HepG2 (cell line): ENCODE measurements around the gene ZBTB8OS. TPM values are rescaled to one million over a fixed set of nuclear protein-coding genes. Genes with fewer than 3 reads are reported as not detected.

ENCODE experiments used
- ATAC-seq: fragments of 200-7000 bp; cut with Tn5 transposase; 3 replicates; pipeline ENCODE4 v1.9.1; 2020; ENCODE audit warnings: mild to moderate bottlenecking, moderate library complexity
- BruUV-seq: library from RNA; stranded (reverse); fragments of 400-500 nt; replicated peaks from 2 replicates; lab custom pipeline; 2021; lab: Mats Ljungman, UMichigan
- CTCF ChIA-PET: fragments of 300-600 bp; formaldehyde crosslinking; extraction: SDS; loops from one replicate; lab custom pipeline; 2021; ENCODE audit warnings: low total read pairs, inconsistent platforms, low intra/inter-chr PET ratio; lab: Yijun Ruan, JAX
- POLR2A ChIA-PET: fragments of 350-600 bp; sonication (Branson Sonifier 250); formaldehyde crosslinking; loops from one replicate; lab custom pipeline; 2020; ENCODE audit warnings: antibody characterized with exemption, inconsistent platforms; lab: Yijun Ruan, JAX
- DNase-seq: peaks from one replicate; pipeline ENCODE4 v3.0.0-alpha.2; 2015; ENCODE audit warnings: low spot score
- FAIRE-seq: peaks from 3 replicates; lab custom pipeline; 2011; peaks lifted over from hg19 to GRCh38; lab: Jason Lieb, UNC
- H2AFZ ChIP-seq: one replicate; pipeline ENCODE4 v1.6.1; 2011; ENCODE audit warnings: low read length, inconsistent platforms
- H3K27ac ChIP-seq: fragments of 300-600 bp; 3 replicates; pipeline ENCODE4 v1.8.0; 2011; ENCODE audit warnings: mixed run types, mild to moderate bottlenecking, mixed read lengths, low read length, inconsistent platforms; ENCODE audit not compliant: insufficient read depth; ENCODE audit errors: extremely low read length
- H3K27me3 ChIP-seq, 2 experiments: fragments of 200-600 bp in 1 of 2; 2 replicates in 1 of 2; 3 replicates in 1 of 2; pipeline versions ENCODE4 v1.6.0 to v1.8.0; 2011; ENCODE audit warnings: low read length in 2 of 2, mild to moderate bottlenecking in 2 of 2, moderate library complexity in 2 of 2, inconsistent platforms in 1 of 2; ENCODE audit not compliant: insufficient read depth in 2 of 2, control insufficient read depth in 1 of 2
- H3K36me3 ChIP-seq, 2 experiments: fragments of 200-600 bp in 1 of 2; replicated peaks in 1 of 2; 2 replicates in 1 of 2; 3 replicates in 1 of 2; pipeline versions ENCODE4 v1.5.1 to v1.8.0; 2011; ENCODE audit warnings: low read length in 2 of 2, inconsistent platforms in 1 of 2; ENCODE audit not compliant: insufficient read depth in 2 of 2, control insufficient read depth in 1 of 2
- H3K4me1 ChIP-seq: 2 replicates; pipeline ENCODE4 v1.5.1; 2012; ENCODE audit warnings: low read length, inconsistent platforms; ENCODE audit not compliant: insufficient read depth
- H3K4me2 ChIP-seq: 2 replicates; pipeline ENCODE4 v1.6.0; 2011; ENCODE audit warnings: low read depth, low read length, inconsistent platforms
- H3K4me3 ChIP-seq, 3 experiments: fragments of 200-600 bp in 1 of 3; sonication (generic), shearing (Covaris generic) in 1 of 3; replicated peaks in 1 of 3; 2 replicates each; pipeline ENCODE4 v1.5.1; 2011 to 2016; ENCODE audit warnings: low read length in 3 of 3, inconsistent platforms in 2 of 3, low read depth in 2 of 3, mild to moderate bottlenecking in 2 of 3, control low read depth in 1 of 3, mixed read lengths in 1 of 3; ENCODE audit not compliant: insufficient read depth in 1 of 3
- H3K79me2 ChIP-seq: one replicate; pipeline ENCODE4 v1.6.1; 2011; ENCODE audit warnings: low read length, inconsistent platforms; ENCODE audit not compliant: insufficient read depth
- H3K9ac ChIP-seq: 2 replicates; pipeline ENCODE4 v1.6.0; 2011; ENCODE audit warnings: mild to moderate bottlenecking, low read depth, low read length, inconsistent platforms; ENCODE audit not compliant: insufficient read depth
- H3K9me3 ChIP-seq: 2 replicates; pipeline ENCODE4 v1.5.1; 2012; ENCODE audit warnings: mild to moderate bottlenecking, low read length
- H4K20me1 ChIP-seq: 2 replicates; pipeline ENCODE4 v1.6.0; 2011; ENCODE audit warnings: inconsistent platforms, mild to moderate bottlenecking, low read length, moderate library complexity; ENCODE audit not compliant: insufficient read depth
- DNMT1 ChIP-seq: sonication (generic); formaldehyde crosslinking; IDR thresholded peaks from 2 replicates; pipeline ENCODE4 v1.5.1; 2020; ENCODE audit warnings: mild to moderate bottlenecking, missing genetic modification reagents
- GTF2F1 ChIP-seq: fragments of 150-350 bp; IDR thresholded peaks from 2 replicates; pipeline ENCODE4 v1.6.1; 2014; ENCODE audit warnings: low read length
- HDAC2 ChIP-seq: sonication (generic); formaldehyde crosslinking; IDR thresholded peaks from 2 replicates; pipeline ENCODE4 v1.4.0; 2020; ENCODE audit warnings: missing genetic modification reagents
- HOXA3 ChIP-seq: sonication (generic); formaldehyde crosslinking; IDR thresholded peaks from 2 replicates; pipeline ENCODE4 v1.5.0; 2020; ENCODE audit warnings: missing genetic modification reagents
- KAT2B ChIP-seq: fragments of 150-350 bp; IDR thresholded peaks from 2 replicates; pipeline ENCODE4 v1.6.1; 2014; ENCODE audit warnings: low read depth, low read length, borderline replicate concordance
- KDM5A ChIP-seq: fragments of 200-600 bp; sonication (generic); IDR thresholded peaks from 2 replicates; pipeline ENCODE4 v1.7.0; 2018; ENCODE audit warnings: antibody characterized with exemption, mild to moderate bottlenecking, low read length, borderline replicate concordance
- NFRKB ChIP-seq: fragments of 450-650 bp; IDR thresholded peaks from 2 replicates; pipeline ENCODE4 v1.6.1; 2017
- PAF1 ChIP-seq: IDR thresholded peaks from 2 replicates; pipeline ENCODE4 v1.6.1; 2016; ENCODE audit warnings: missing genetic modification reagents, missing compliant biosample characterization
- SMAD1 ChIP-seq: sonication (generic); formaldehyde crosslinking; IDR thresholded peaks from 2 replicates; pipeline ENCODE4 v1.4.0; 2020; ENCODE audit warnings: missing genetic modification reagents, low read depth, mild to moderate bottlenecking, borderline replicate concordance
- SRSF9 ChIP-seq: fragments of 200-400 bp; formaldehyde crosslinking; IDR thresholded peaks from 2 replicates; pipeline ENCODE4 v1.6.1; 2018; ENCODE audit warnings: borderline replicate concordance, mild to moderate bottlenecking, low read depth, low read length; ENCODE audit not compliant: insufficient read depth, poor library complexity, severe bottlenecking
- U2AF1 ChIP-seq: fragments of 200-400 bp; formaldehyde crosslinking; optimal IDR thresholded peaks from 2 replicates; pipeline ENCODE3; 2017; ENCODE audit warnings: mild to moderate bottlenecking, low read depth, low read length
- U2AF2 ChIP-seq: fragments of 200-400 bp; formaldehyde crosslinking; IDR thresholded peaks from 2 replicates; pipeline ENCODE4 v1.6.1; 2017; ENCODE audit warnings: low read depth, mild to moderate bottlenecking, low read length
- ZBTB33 ChIP-seq: sonication (generic); formaldehyde crosslinking; IDR thresholded peaks from 2 replicates; pipeline ENCODE4 v1.4.0; 2020; ENCODE audit warnings: missing genetic modification reagents
- ZBTB38 ChIP-seq: sonication (generic); formaldehyde crosslinking; IDR thresholded peaks from 2 replicates; pipeline ENCODE4 v1.5.1; 2020; ENCODE audit warnings: mild to moderate bottlenecking, missing genetic modification reagents
- ZNF121 ChIP-seq: sonication (generic); formaldehyde crosslinking; IDR thresholded peaks from 2 replicates; pipeline ENCODE4 v1.5.0; 2020; ENCODE audit warnings: mild to moderate bottlenecking, missing genetic modification reagents
- ZNF180 ChIP-seq: sonication (generic); formaldehyde crosslinking; IDR thresholded peaks from 2 replicates; pipeline ENCODE4 v1.4.0; 2020; ENCODE audit warnings: low read depth, missing genetic modification reagents, borderline replicate concordance
- ZNF350 ChIP-seq: sonication (generic); formaldehyde crosslinking; IDR thresholded peaks from 2 replicates; pipeline ENCODE4 v1.4.0; 2020; ENCODE audit warnings: mild to moderate bottlenecking, low read depth, missing genetic modification reagents, borderline replicate concordance
- ZNF432 ChIP-seq: sonication (generic); formaldehyde crosslinking; IDR thresholded peaks from 2 replicates; pipeline ENCODE4 v1.5.0; 2020; ENCODE audit warnings: missing genetic modification reagents, mild to moderate bottlenecking, borderline replicate concordance
- ZNF619 ChIP-seq: sonication (generic); formaldehyde crosslinking; IDR thresholded peaks from 2 replicates; pipeline ENCODE4 v1.4.0; 2020; ENCODE audit warnings: mild to moderate bottlenecking, missing genetic modification reagents
- ZNF770 ChIP-seq: sonication (generic); formaldehyde crosslinking; IDR thresholded peaks from 2 replicates; pipeline ENCODE4 v1.5.0; 2020; ENCODE audit warnings: mild to moderate bottlenecking, missing genetic modification reagents
- ZNF839 ChIP-seq: sonication (generic); formaldehyde crosslinking; IDR thresholded peaks from 2 replicates; pipeline ENCODE4 v1.4.0; 2020; ENCODE audit warnings: missing genetic modification reagents, mild to moderate bottlenecking, borderline replicate concordance
- ZSCAN20 ChIP-seq: sonication (generic); formaldehyde crosslinking; IDR thresholded peaks from 2 replicates; pipeline ENCODE4 v1.4.0; 2020; ENCODE audit warnings: missing genetic modification reagents, mild to moderate bottlenecking, borderline replicate concordance
- WGBS: methylation state at CpG from one replicate; pipeline ENCODE4 v1.1.6; 2017; ENCODE audit warnings: low lambda C conversion rate; 5-methylcytosine and 5-hydroxymethylcytosine counted together
- in situ Hi-C: cut with HindIII; loops from 2 replicates; pipeline ENCODE4 v1.10.0; 2017; ENCODE audit warnings: low pct_unique_long_range_greater_than_20kb; ENCODE audit not compliant: extremely low pct_ligation_motif_present
- intact Hi-C: fragments of 100-400 bp; cut with micrococcal nuclease; formaldehyde crosslinking; loops from one replicate; pipeline ENCODE4 v1.10.0; 2022; ENCODE audit not compliant: unreplicated experiment
- polyA plus RNA-seq, 8 experiments: library from polyadenylated mRNA; depleted of rRNA in 3 of 8; stranded (reverse) in 7 of 8; unstranded in 1 of 8; fragments of >200 nt; fragmentation: Illumina TruSeq in 4 of 8; extraction: Trizol in 4 of 8; gene quantifications; 2 replicates each; pipeline versions ENCODE4 v1.2.1 to v1.2.3, GENCODE V29; 2011 to 2016; ENCODE audit warnings: low read depth in 4 of 8, missing spikeins in 1 of 8, mixed read lengths in 1 of 8; ENCODE audit not compliant: insufficient read depth in 1 of 8
- total RNA-seq, 5 experiments: library from RNA; depleted of rRNA; stranded (reverse); fragments of >200 nt; fragmentation: Illumina TruSeq; extraction: Trizol; gene quantifications; 2 replicates each; pipeline ENCODE4 v1.2.3, GENCODE V29; 2016; ENCODE audit warnings: low read depth in 1 of 5

The ZBTB8OS gene
- total and polyA plus RNA-seq, 2 of the 13 experiments (the other 11 are each of a cell fraction or from before 2014, with no cell fraction given) = 57.7 to 84.8 TPM

GRCh38 chr1:32652244-32652962 is 2.1 kb upstream of the ZBTB8OS start:
- no peak for DNase-seq
- intact Hi-C loops (no loop called here), in situ Hi-C loops (no loop called here)
- H4K20me1 ChIP-seq = peaks cover 14% of the 10 kb centered on the region
- ChIA-PET POLR2A (interaction anchor here (2.9 kb wide), 1 partner anchor 42 kb away, joined by 31 read pairs; no protein-coding TSS in a partner anchor), CTCF (no interaction called here)
- H3K9me3 ChIP-seq = no peaks in the 10 kb centered on the region
- H3K27me3 ChIP-seq = no peaks in the 10 kb centered on the region; a peak in 1 of 5 replicates
- H3K9ac ChIP-seq = peak overlapping the region; percentile 99
- BruUV-seq = no TSS peak
- peaks cover 75% of the 10 kb centered on the region for H3K79me2 ChIP-seq
- peak overlapping the region; percentile 88 for H3K4me2 ChIP-seq
- peaks cover 61% of the 10 kb centered on the region for H3K4me1 ChIP-seq
- H2AFZ ChIP-seq = no peak overlapping the region
- H3K27ac ChIP-seq = peak overlapping the region; percentile 100
- WGBS = 82% methylated on average over 16 of the region's 16 CpGs
- H3K36me3 ChIP-seq = peaks cover 10 to 44% of the 10 kb centered on the region in 2 experiments
- no peak for FAIRE-seq
- H3K4me3 ChIP-seq = peak overlapping the region; percentile 61 to 91 (median 73)
- no peak for ATAC-seq
- no peak for TF ChIP-seq NFRKB
- TF ChIP-seq SRSF9 = no peak
- TF ChIP-seq GTF2F1 = no peak
- no peak for TF ChIP-seq ZNF619 (CRISPR knock-in tag)
- peak; percentile 83 for TF ChIP-seq ZNF121 (CRISPR knock-in tag)
- no peak for TF ChIP-seq ZNF350 (CRISPR knock-in tag)
- no peak for TF ChIP-seq DNMT1 (CRISPR knock-in tag)
- TF ChIP-seq SMAD1 (CRISPR knock-in tag) = no peak
- no peak for TF ChIP-seq ZNF839
- TF ChIP-seq U2AF2 = no peak
- TF ChIP-seq HOXA3 = no peak
- no peak for TF ChIP-seq U2AF1
- no peak for TF ChIP-seq KAT2B
- TF ChIP-seq KDM5A = no peak
- TF ChIP-seq ZBTB38 (CRISPR knock-in tag) = peak; percentile 71; the same call in 1 of the 2 replicates
- no peak for TF ChIP-seq ZNF432 (CRISPR knock-in tag)
- no peak for TF ChIP-seq ZNF180 (CRISPR knock-in tag)
- no peak for TF ChIP-seq ZSCAN20 (CRISPR knock-in tag)
- peak; percentile 94 for TF ChIP-seq ZNF770
- TF ChIP-seq PAF1 = no peak
- TF ChIP-seq ZBTB33 (CRISPR knock-in tag) = peak; percentile 59; the same call in 1 of the 2 replicates
- TF ChIP-seq HDAC2 (CRISPR knock-in tag) = no peak
